ENCODE data around the gene LMAN2.

GRCh38 chr5:177300951-177301350, 50.5 kb downstream of the LMAN2 start:
- TF ChIP-seq CTCF (IDR thresholded peaks at IDR 0.05) (no peak), EP300 (IDR thresholded peaks at IDR 0.05) (no peak)
